ENCODE results near the gene TIAM1.
"Not testable (repeated sequence)": the region's sequence is repeated elsewhere in the genome, so short reads cannot be mapped to it uniquely, and the experiment has no call there.

TIAM1 gene

GRCh38 chr21:31243611-31244010 is 100.5 kb downstream of the TIAM1 start:
- no peak for FAIRE-seq

- FAIRE-seq: no peak
Observed at GRCh38 chr21:31236528-31236927, 107.5 kb downstream of the TIAM1 start.

GRCh38 chr21:31235671-31236450 is 108.2 kb downstream of the TIAM1 start:
- FAIRE-seq: no peak

- no peak for FAIRE-seq
Observed at GRCh38 chr21:31234936-31235335, 109.1 kb downstream of the TIAM1 start.

GRCh38 chr21:31233711-31234110 is 110.3 kb downstream of the TIAM1 start:
- FAIRE-seq: no peak

- FAIRE-seq: no peak
Observed at GRCh38 chr21:31232344-31232743, 111.7 kb downstream of the TIAM1 start.

GRCh38 chr21:31230937-31231336 is 113.1 kb downstream of the TIAM1 start:
- FAIRE-seq: no peak

- FAIRE-seq: not testable (repeated sequence)
Observed at GRCh38 chr21:31228723-31229122, 115.3 kb downstream of the TIAM1 start.

GRCh38 chr21:31225713-31226112 is 118.3 kb downstream of the TIAM1 start:
- FAIRE-seq: no peak

GRCh38 chr21:31222142-31222541 is 121.9 kb downstream of the TIAM1 start:
- no peak for FAIRE-seq

GRCh38 chr21:31221043-31221442 is 123.0 kb downstream of the TIAM1 start:
- FAIRE-seq: no peak

GRCh38 chr21:31220575-31220974 is 123.5 kb downstream of the TIAM1 start:
- FAIRE-seq: no peak

GRCh38 chr21:31218830-31219608 is 125.0 kb downstream of the TIAM1 start:
- FAIRE-seq: no peak

- no peak for FAIRE-seq
Observed at GRCh38 chr21:31216206-31216605, 127.9 kb downstream of the TIAM1 start.

- no peak for FAIRE-seq
Observed at GRCh38 chr21:31213787-31214186, 130.3 kb downstream of the TIAM1 start.

GRCh38 chr21:31211836-31212235 is 132.2 kb downstream of the TIAM1 start:
- FAIRE-seq: no peak

- FAIRE-seq: no peak
Observed at GRCh38 chr21:31205412-31205811, 138.6 kb downstream of the TIAM1 start.

- FAIRE-seq: no peak
Observed at GRCh38 chr21:31204801-31205200, 139.3 kb downstream of the TIAM1 start.

- FAIRE-seq: no peak
Observed at GRCh38 chr21:31203431-31204054, 140.5 kb downstream of the TIAM1 start.

- FAIRE-seq: no peak
Observed at GRCh38 chr21:31201548-31201947, 142.5 kb downstream of the TIAM1 start.

GRCh38 chr21:31201144-31201543 is 142.9 kb downstream of the TIAM1 start:
- no peak for FAIRE-seq

- FAIRE-seq: no peak
Observed at GRCh38 chr21:31198575-31198974, 145.5 kb downstream of the TIAM1 start.

- FAIRE-seq: no peak
Observed at GRCh38 chr21:31196724-31197123, 147.3 kb downstream of the TIAM1 start.

All from G401.6 (cell line).